Esophagus muscularis mucosa (tissue), 4 donors: ENCODE data around the gene FXYD5. TPM values are rescaled to one million over a fixed set of nuclear protein-coding genes. Genes with fewer than 3 reads are reported as not detected.

ENCODE experiments used
- DNase-seq: peaks from one replicate; pipeline ENCODE4 v3.0.0-alpha.2; 2017; ENCODE audit errors: extremely low spot score
- H3K27ac ChIP-seq, 4 donors: fragments of 200-600 bp; sonication (generic); replicated peaks in 1 of 4; 1 replicate in 3 of 4; 2 replicates in 1 of 4; pipeline ENCODE4 v1.5.1; 2016 to 2019; ENCODE audit warnings: mild to moderate bottlenecking in 1 of 4
- H3K27me3 ChIP-seq, 4 donors: fragments of 200-600 bp; sonication (generic); one replicate each; pipeline versions ENCODE4 v1.5.1 to v1.6.0; 2016 to 2019
- H3K36me3 ChIP-seq, 4 donors: fragments of 200-600 bp; sonication (generic); one replicate each; pipeline ENCODE4 v1.5.1; 2016 to 2019
- H3K4me1 ChIP-seq, 4 donors: fragments of 200-600 bp; sonication (generic); one replicate each; pipeline ENCODE4 v1.5.1; 2016 to 2019
- H3K4me3 ChIP-seq, 4 donors: fragments of 200-600 bp; sonication (generic); 1 replicate in 2 of 4; 2 replicates in 2 of 4; pipeline ENCODE4 v1.5.1; 2016 to 2019; ENCODE audit warnings: mild to moderate bottlenecking in 4 of 4, moderate library complexity in 1 of 4
- H3K9me3 ChIP-seq, 4 donors: fragments of 200-600 bp; sonication (generic); 1 replicate in 3 of 4; 2 replicates in 1 of 4; pipeline ENCODE4 v1.5.1; 2016 to 2019
- CTCF ChIP-seq, 3 experiments: fragments of 200-600 bp in 2 of 3; fragments of 450-650 bp in 1 of 3; sonication (generic) in 2 of 3; IDR thresholded peaks; one replicate each; pipeline ENCODE4 v1.5.1; 2017 to 2019; ENCODE audit warnings: antibody characterized with exemption in 3 of 3, mild to moderate bottlenecking in 2 of 3, moderate library complexity in 1 of 3
- EP300 ChIP-seq: sonication (generic); formaldehyde crosslinking; IDR thresholded peaks from one replicate; pipeline ENCODE4 v1.6.1; 2017; ENCODE audit warnings: antibody characterized with exemption
- POLR2A ChIP-seq: fragments of 450-650 bp; IDR thresholded peaks from one replicate; pipeline ENCODE4 v1.6.1; 2017; ENCODE audit warnings: antibody characterized with exemption, moderate library complexity, mild to moderate bottlenecking, low read depth
- POLR2AphosphoS5 ChIP-seq, 2 donors: sonication (generic); formaldehyde crosslinking; IDR thresholded peaks; one replicate each; pipeline ENCODE4 v1.6.1; 2017; ENCODE audit warnings: antibody characterized with exemption in 2 of 2
- WGBS: methylation state at CpG from one replicate; pipeline ENCODE4 v1.1.5; 2018; 5-methylcytosine and 5-hydroxymethylcytosine counted together
- intact Hi-C: fragments of 100-400 bp; cut with DNase I; formaldehyde crosslinking; loops from one replicate; pipeline ENCODE4 v1.15.1; 2023
- total RNA-seq, 4 donors: library from RNA; depleted of rRNA; stranded (reverse); fragments of >200 nt; gene quantifications; one replicate each; pipeline versions ENCODE4 v1.1.0 to v1.2.1, GENCODE V29; 2016

The FXYD5 gene
- total RNA-seq, 4 donors from 2014 or later, result 26.6 to 49.3 (median 43.0) TPM

- intact Hi-C loops, result no loop called here
- 11% methylated on average over 10 of the region's 17 CpGs for WGBS
- Histone ChIP-seq H3K27ac (peak overlapping the region; percentile 67 to 78 (median 74)), H3K4me1 (peaks cover 19 to 35% (median 30%) of the 10 kb centered on the region in 4 donors), H3K27me3 (peaks cover 0 to 72% (median 19%) of the 10 kb centered on the region in 4 donors), H3K4me3 (peak overlapping the region; percentile 57 to 70 (median 63)), H3K36me3 (peaks cover 3 to 38% (median 24%) of the 10 kb centered on the region in 4 donors), H3K9me3 (no peaks in the 10 kb centered on the region)
- DNase-seq, result no peak
- TF ChIP-seq POLR2A (no peak), EP300 (no peak), CTCF (IDR thresholded peaks at IDR 0.05) (no peak), POLR2AphosphoS5 (IDR thresholded peaks at IDR 0.05) (no peak)
Measured at GRCh38 chr19:35155441-35155840, 906 bp downstream of the FXYD5 start.

GRCh38 chr19:35155981-35156672, 1.6 kb downstream of the FXYD5 start:
- DNase-seq, result no peak
- 85% methylated on average over 6 of the region's 6 CpGs for WGBS
- H3K9me3 ChIP-seq, result no peaks in the 10 kb centered on the region
- peak overlapping the region; percentile 57 to 70 (median 63) for H3K4me3 ChIP-seq
- H3K36me3 ChIP-seq, result peaks cover 3 to 45% (median 27%) of the 10 kb centered on the region in 4 donors
- intact Hi-C loops, result no loop called here
- TF ChIP-seq CTCF (IDR thresholded peaks at IDR 0.05) (no peak), EP300 (no peak), POLR2A (no peak), POLR2AphosphoS5 (IDR thresholded peaks at IDR 0.05) (no peak)
- peaks cover 0 to 65% (median 18%) of the 10 kb centered on the region in 4 donors for H3K27me3 ChIP-seq
- peaks cover 19 to 35% (median 30%) of the 10 kb centered on the region in 4 donors for H3K4me1 ChIP-seq
- H3K27ac ChIP-seq, result peak overlapping the region in 1 of 4 donors; percentile 78

GRCh38 chr19:35156673-35157014, 2.1 kb downstream of the FXYD5 start:
- no peak overlapping the region for H3K4me3 ChIP-seq
- H3K36me3 ChIP-seq, result peaks cover 3 to 50% (median 31%) of the 10 kb centered on the region in 4 donors
- TF ChIP-seq POLR2A, result no peak
- no peak for TF ChIP-seq CTCF (IDR thresholded peaks at IDR 0.05)
- TF ChIP-seq POLR2AphosphoS5 (IDR thresholded peaks at IDR 0.05), result no peak
- TF ChIP-seq EP300, result no peak
- peaks cover 19 to 35% (median 30%) of the 10 kb centered on the region in 4 donors for H3K4me1 ChIP-seq
- H3K27ac ChIP-seq, result no peak overlapping the region
- peaks cover 0 to 60% (median 17%) of the 10 kb centered on the region in 4 donors for H3K27me3 ChIP-seq
- intact Hi-C loops, result no loop called here
- no peak for DNase-seq
- no peaks in the 10 kb centered on the region for H3K9me3 ChIP-seq
- 80% methylated on average over 7 of the region's 7 CpGs for WGBS

- WGBS, result 92% methylated on average over 4 of the region's 4 CpGs
- H3K36me3 ChIP-seq, result peaks cover 3 to 58% (median 39%) of the 10 kb centered on the region in 4 donors
- intact Hi-C loops, result no loop called here
- peaks cover 19 to 33% (median 30%) of the 10 kb centered on the region in 4 donors for H3K4me1 ChIP-seq
- no peak overlapping the region for H3K27ac ChIP-seq
- TF ChIP-seq CTCF (IDR thresholded peaks at IDR 0.05) (no peak), EP300 (no peak), POLR2AphosphoS5 (IDR thresholded peaks at IDR 0.05) (no peak), POLR2A (no peak)
- DNase-seq, result no peak
- H3K4me3 ChIP-seq, result no peak overlapping the region
- H3K9me3 ChIP-seq, result peaks cover 0 to 5% (median 2%) of the 10 kb centered on the region in 4 donors
- peaks cover 0 to 58% (median 17%) of the 10 kb centered on the region in 4 donors for H3K27me3 ChIP-seq
Measured at GRCh38 chr19:35157431-35157830, 2.9 kb downstream of the FXYD5 start.
